ENCODE data around the gene ROBO1.

Gene ROBO1

GRCh38 chr3:79041621-79042020 is 726.2 kb downstream of the ROBO1 start:
- DNase-seq: no peak

- DNase-seq: no peak
Measured at GRCh38 chr3:79040701-79041100, 727.1 kb downstream of the ROBO1 start.

- DNase-seq: no peak
Measured at GRCh38 chr3:79040091-79040490, 727.7 kb downstream of the ROBO1 start.

GRCh38 chr3:79039192-79039591 is 728.6 kb downstream of the ROBO1 start:
- DNase-seq: no peak

GRCh38 chr3:79038636-79039035 is 729.2 kb downstream of the ROBO1 start:
- no peak for DNase-seq

GRCh38 chr3:79038057-79038456 is 729.7 kb downstream of the ROBO1 start:
- DNase-seq: no peak

GRCh38 chr3:79032686-79033318 is 735.0 kb downstream of the ROBO1 start:
- DNase-seq: no peak

- DNase-seq: no peak
Measured at GRCh38 chr3:79030157-79030556, 737.6 kb downstream of the ROBO1 start.

GRCh38 chr3:79028916-79029315 is 738.9 kb downstream of the ROBO1 start:
- DNase-seq: no peak

GRCh38 chr3:79027593-79027992 is 740.2 kb downstream of the ROBO1 start:
- no peak for DNase-seq

GRCh38 chr3:79019924-79020173 is 747.9 kb downstream of the ROBO1 start:
- DNase-seq: no peak

GRCh38 chr3:79019137-79019923 is 748.5 kb downstream of the ROBO1 start:
- no peak for DNase-seq

GRCh38 chr3:79018671-79019136 is 749.1 kb downstream of the ROBO1 start:
- DNase-seq: no peak

- no peak for DNase-seq
Measured at GRCh38 chr3:79018265-79018664, 749.5 kb downstream of the ROBO1 start.

GRCh38 chr3:79016587-79017376 is 751.0 kb downstream of the ROBO1 start:
- no peak for DNase-seq

- DNase-seq: no peak
Measured at GRCh38 chr3:79015854-79016253, 751.9 kb downstream of the ROBO1 start.

- DNase-seq: no peak
Measured at GRCh38 chr3:79012946-79013362, 754.8 kb downstream of the ROBO1 start.

- DNase-seq: no peak
Measured at GRCh38 chr3:79012530-79012913, 755.3 kb downstream of the ROBO1 start.

- no peak for DNase-seq
Measured at GRCh38 chr3:79011821-79012529, 755.8 kb downstream of the ROBO1 start.

GRCh38 chr3:79009861-79010260 is 757.9 kb downstream of the ROBO1 start:
- no peak for DNase-seq

GRCh38 chr3:79006077-79006476 is 761.7 kb downstream of the ROBO1 start:
- DNase-seq: no peak

- no peak for DNase-seq
Measured at GRCh38 chr3:79005084-79005483, 762.7 kb downstream of the ROBO1 start.

- DNase-seq: no peak
Measured at GRCh38 chr3:79003994-79004393, 763.8 kb downstream of the ROBO1 start.

Data from activated gamma-delta T cell treated with Interleukin-2 at 50 U/mL for 16 hours (primary cell).